ENCODE measurements around the gene KCTD3.

The KCTD3 gene

DNA sequence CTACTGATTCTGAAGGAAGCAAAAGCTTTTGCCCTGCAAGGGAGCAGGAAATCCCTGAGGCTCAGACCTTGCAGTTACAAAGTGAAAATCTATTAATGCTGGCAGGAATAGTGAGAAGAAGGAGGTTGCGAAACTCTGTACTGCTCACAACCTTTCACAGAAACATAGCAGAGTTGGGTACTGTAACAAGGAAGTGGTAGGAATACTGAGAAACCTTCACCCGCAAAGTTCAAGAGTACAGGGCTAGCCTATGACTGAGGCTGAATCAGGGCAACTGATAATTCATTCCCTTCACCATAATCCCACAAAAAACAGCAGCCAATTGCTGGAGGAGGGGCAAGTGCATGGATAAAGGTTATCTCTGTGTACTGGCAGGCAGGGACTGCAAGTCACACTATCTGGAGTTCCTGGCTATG lies 23.9 kb upstream of the KCTD3 start:
- TF ChIP-seq POLR2A (IDR thresholded peaks at IDR 0.05; ENCODE audit: low read length) (no peak), GATA1 (IDR thresholded peaks at IDR 0.05; ENCODE audit: low read depth, low read length) (no peak)
- DNase-seq, result no peak

DNA sequence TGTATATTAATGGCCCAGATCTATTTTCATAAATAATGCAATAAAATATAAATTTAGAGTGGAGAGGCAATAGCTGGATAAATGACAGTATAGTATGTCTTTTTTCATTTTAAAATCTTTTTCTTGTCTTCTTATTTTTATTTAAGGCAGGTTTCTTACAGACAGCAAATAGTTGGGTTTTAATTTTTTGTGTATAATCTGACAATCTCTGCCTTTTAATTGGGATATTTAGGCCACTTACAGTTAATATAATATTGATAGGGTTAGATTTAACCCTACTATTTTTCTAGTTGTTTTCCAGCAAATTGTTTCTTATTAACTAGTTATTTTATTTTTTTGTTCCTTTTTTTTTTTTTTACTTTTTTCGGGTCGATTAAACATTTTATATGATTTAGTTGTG lies 23.3 kb upstream of the KCTD3 start:
- no peak for DNase-seq
- TF ChIP-seq GATA1 (IDR thresholded peaks at IDR 0.05; ENCODE audit: low read depth, low read length) (no peak), POLR2A (IDR thresholded peaks at IDR 0.05; ENCODE audit: low read length) (no peak)

DNA sequence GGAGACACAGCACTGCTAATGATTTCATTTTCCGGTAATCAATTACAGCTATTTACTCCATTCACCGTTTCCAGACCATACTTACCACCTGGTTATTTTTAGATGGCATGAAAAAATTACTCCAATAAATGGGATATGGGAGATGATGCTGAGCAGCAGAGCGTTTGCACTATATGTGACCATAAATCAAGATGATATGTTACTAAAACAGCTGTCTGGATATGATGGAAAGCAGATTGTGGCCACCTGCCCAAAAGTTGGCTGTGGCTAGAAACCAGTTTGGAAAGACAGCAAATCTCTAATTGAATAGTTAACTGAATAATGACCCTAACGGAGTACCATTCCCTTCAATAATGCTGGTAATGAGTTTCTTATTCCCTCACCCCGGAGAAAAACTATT lies 22.5 kb upstream of the KCTD3 start:
- TF ChIP-seq GATA1 (IDR thresholded peaks at IDR 0.05; ENCODE audit: low read depth, low read length) (no peak), POLR2A (IDR thresholded peaks at IDR 0.05; ENCODE audit: low read length) (no peak)
- no peak for DNase-seq

GRCh38 chr1:215545096-215545495 lies 22.0 kb upstream of the KCTD3 start:
- TF ChIP-seq POLR2A (IDR thresholded peaks at IDR 0.05; ENCODE audit: low read length) (no peak), GATA1 (IDR thresholded peaks at IDR 0.05; ENCODE audit: low read depth, low read length) (no peak)
- no peak for DNase-seq

- TF ChIP-seq GATA1 (IDR thresholded peaks at IDR 0.05; ENCODE audit: low read depth, low read length) (no peak), POLR2A (IDR thresholded peaks at IDR 0.05; ENCODE audit: low read length) (no peak)
- DNase-seq, result no peak
Measured at GRCh38 chr1:215547011-215547410, 20.1 kb upstream of the KCTD3 start.

DNA sequence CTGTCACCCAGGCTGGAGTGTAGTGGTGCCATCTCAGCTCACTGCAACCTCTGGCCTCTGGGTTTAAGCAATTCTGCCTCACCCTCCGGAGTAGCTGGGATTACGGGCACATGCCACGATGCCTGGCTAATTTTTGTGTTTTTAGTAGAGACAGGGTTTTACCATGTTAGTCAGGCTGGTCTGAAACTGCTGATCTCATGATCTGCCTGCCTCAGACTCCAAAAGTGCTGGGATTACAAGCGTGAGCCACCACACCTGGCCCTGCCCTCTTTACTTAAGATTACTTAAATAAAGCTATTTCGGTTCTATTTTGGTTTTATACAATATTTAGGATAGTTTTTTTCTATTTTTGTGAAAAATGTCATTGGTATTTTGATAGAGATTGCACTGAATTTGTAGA lies 15.3 kb upstream of the KCTD3 start:
- TF ChIP-seq GATA1 (IDR thresholded peaks at IDR 0.05; ENCODE audit: low read depth, low read length) (no peak), POLR2A (IDR thresholded peaks at IDR 0.05; ENCODE audit: low read length) (no peak)
- DNase-seq, result no peak

GRCh38 chr1:215554865-215555264 lies 12.2 kb upstream of the KCTD3 start:
- no peak for TF ChIP-seq POLR2A (IDR thresholded peaks at IDR 0.05; ENCODE audit: low read length)
- no peak for TF ChIP-seq GATA1 (IDR thresholded peaks at IDR 0.05; ENCODE audit: low read depth, low read length)
- DNase-seq, result no peak

DNA sequence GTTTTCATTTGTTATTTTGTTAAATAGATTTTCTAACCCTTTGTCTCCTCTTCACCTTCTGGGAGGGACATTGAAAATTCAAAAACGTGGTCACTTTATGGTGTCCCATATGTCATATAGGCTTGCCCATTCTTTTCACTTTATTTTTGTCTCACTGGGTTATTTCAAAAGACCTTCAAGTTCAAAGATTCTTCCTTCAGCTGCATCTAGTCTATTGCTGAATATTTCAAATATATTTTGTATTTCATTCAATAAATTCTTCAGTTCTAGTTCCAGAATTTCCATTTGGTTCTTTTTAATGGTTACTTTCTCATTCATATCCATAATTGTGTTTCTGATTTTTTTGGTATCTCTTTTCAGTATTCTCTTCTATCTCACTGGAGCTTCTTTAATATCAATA lies 11.6 kb upstream of the KCTD3 start:
- no peak for TF ChIP-seq GATA1 (IDR thresholded peaks at IDR 0.05; ENCODE audit: low read depth, low read length)
- no peak for TF ChIP-seq POLR2A (IDR thresholded peaks at IDR 0.05; ENCODE audit: low read length)
- no peak for DNase-seq

DNA sequence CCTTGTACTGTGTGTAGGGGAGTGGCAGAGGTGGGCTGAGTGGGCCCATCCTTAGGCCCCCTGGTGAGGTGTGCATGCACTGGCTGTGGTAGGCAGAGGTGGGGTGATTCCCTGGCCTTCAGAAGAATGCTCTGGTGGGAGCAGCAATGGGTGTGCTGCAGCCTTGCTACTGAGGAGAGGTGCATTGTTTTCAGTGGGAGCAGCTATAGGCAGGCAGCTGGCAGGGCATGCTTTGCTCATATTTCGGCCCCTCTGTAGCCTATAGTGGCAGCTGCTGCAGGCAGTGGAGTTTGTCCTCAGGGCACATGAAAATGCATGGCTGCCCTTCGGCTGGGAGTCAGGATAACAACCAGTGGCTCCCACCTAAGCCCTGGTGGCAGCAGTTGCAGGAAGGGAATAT lies 10.1 kb upstream of the KCTD3 start:
- DNase-seq, result no peak
- TF ChIP-seq GATA1 (IDR thresholded peaks at IDR 0.05; ENCODE audit: low read depth, low read length), result no peak
- no peak for TF ChIP-seq POLR2A (IDR thresholded peaks at IDR 0.05; ENCODE audit: low read length)

- TF ChIP-seq POLR2A (IDR thresholded peaks at IDR 0.05; ENCODE audit: low read length) (no peak), GATA1 (IDR thresholded peaks at IDR 0.05; ENCODE audit: low read depth, low read length) (no peak)
- no peak for DNase-seq
Measured at GRCh38 chr1:215557504-215557903, 9.6 kb upstream of the KCTD3 start.

DNA sequence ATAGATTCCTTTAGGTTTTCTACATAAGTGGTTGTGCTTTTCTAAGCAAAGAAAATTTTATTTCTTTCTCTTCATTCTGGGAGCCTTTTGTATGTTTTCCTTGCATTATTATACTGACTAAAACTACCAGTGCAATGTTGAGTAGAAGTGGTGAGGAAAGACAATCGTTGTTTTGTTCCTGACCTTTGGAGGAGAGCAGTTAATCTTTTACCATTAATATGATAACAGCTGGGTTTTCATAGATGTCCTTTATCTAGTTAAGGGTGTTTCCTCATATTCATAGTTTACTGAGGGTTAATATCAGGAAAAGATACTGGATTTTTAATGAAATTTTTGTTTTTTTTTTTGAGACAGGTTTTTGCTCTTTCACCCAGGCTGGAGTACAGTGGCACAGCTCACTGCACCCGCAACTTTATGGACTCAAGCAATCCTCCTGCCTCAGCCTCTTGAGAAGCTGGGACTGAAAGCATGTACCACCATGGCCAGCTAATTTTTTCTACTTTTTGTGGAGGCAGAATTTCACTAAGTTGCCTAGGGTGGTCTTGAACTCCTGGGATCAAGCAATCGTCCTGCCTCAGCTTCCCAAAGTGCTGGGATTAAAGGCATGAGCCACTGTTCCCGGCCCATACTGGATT lies 9.0 kb upstream of the KCTD3 start:
- no peak for DNase-seq
- TF ChIP-seq GATA1 (IDR thresholded peaks at IDR 0.05; ENCODE audit: low read depth, low read length) (no peak), POLR2A (IDR thresholded peaks at IDR 0.05; ENCODE audit: low read length) (no peak)

GRCh38 chr1:215567491-215568298 lies 591 bp downstream of the KCTD3 start:
- peak; percentile 72 to 79 for DNase-seq
- TF ChIP-seq GATA1 (IDR thresholded peaks at IDR 0.05; ENCODE audit: low read depth, low read length) (no peak), POLR2A (IDR thresholded peaks at IDR 0.05; ENCODE audit: low read length) (no peak)

GRCh38 chr1:215568299-215568692 lies 1.2 kb downstream of the KCTD3 start:
- TF ChIP-seq GATA1 (IDR thresholded peaks at IDR 0.05; ENCODE audit: low read depth, low read length) (no peak), POLR2A (IDR thresholded peaks at IDR 0.05; ENCODE audit: low read length) (no peak)
- DNase-seq, result peak; percentile 49 to 64

- DNase-seq, result no peak
- TF ChIP-seq POLR2A (IDR thresholded peaks at IDR 0.05; ENCODE audit: low read length) (no peak), GATA1 (IDR thresholded peaks at IDR 0.05; ENCODE audit: low read depth, low read length) (no peak)
Measured at GRCh38 chr1:215569986-215570824, 3.1 kb downstream of the KCTD3 start.
